ENCODE results near the gene ABCC11. TPM values are rescaled to one million over a fixed set of nuclear protein-coding genes. Genes with fewer than 3 reads are reported as not detected.

The ABCC11 gene
- total and polyA plus RNA-seq, 2 of the 13 experiments (the other 11 are each of a cell fraction or from before 2014, with no cell fraction given): 1.0 to 1.4 TPM

- Histone ChIP-seq H3K4me3 (replicated peaks in 1 of 3; ENCODE audit: insufficient read depth in 1 of 3, low read depth in 2 of 3, low read length in 3 of 3) (no peak overlapping the region), H3K27me3 (ENCODE audit: control insufficient read depth in 1 of 2, insufficient read depth in 2 of 2, low read length in 2 of 2) (no peaks in the 10 kb centered on the region), H2AFZ (ENCODE audit: low read length) (no peak overlapping the region), H3K79me2 (ENCODE audit: insufficient read depth, low read length) (no peaks in the 10 kb centered on the region), H3K27ac (ENCODE audit: extremely low read length, insufficient read depth, low read length) (no peak overlapping the region), H3K4me1 (ENCODE audit: insufficient read depth, low read length) (peaks cover 47% of the 10 kb centered on the region), H3K9ac (ENCODE audit: insufficient read depth, low read depth, low read length) (no peak overlapping the region), H3K36me3 (replicated peaks in 1 of 2; ENCODE audit: control insufficient read depth in 1 of 2, insufficient read depth in 2 of 2, low read length in 2 of 2) (no peaks in the 10 kb centered on the region), H4K20me1 (ENCODE audit: insufficient read depth, low read length) (no peaks in the 10 kb centered on the region), H3K4me2 (ENCODE audit: low read depth, low read length) (peak overlapping the region; percentile 19), H3K9me3 (ENCODE audit: low read length) (no peaks in the 10 kb centered on the region)
- POLR2A ChIA-PET: interaction anchor here (1.1 kb wide), 2 partner anchors 9 to 22 kb away, joined by 3 to 4 read pairs; no protein-coding TSS in a partner anchor
- ATAC-seq (peak; percentile 49), FAIRE-seq (no peak), DNase-seq (ENCODE audit: low spot score) (no peak)
- intact Hi-C loops (cut with micrococcal nuclease; ENCODE audit: unreplicated experiment) (no loop called here), in situ Hi-C loops (cut with HindIII; ENCODE audit: extremely low pct_ligation_motif_present, low pct_unique_long_range_greater_than_20kb) (no loop called here)
- BruUV-seq (replicated peaks): no TSS peak
- CTCF ChIA-PET (ENCODE audit: low intra/inter-chr PET ratio, low total read pairs): no interaction called here
- 43% methylated on average over 7 of the region's 8 CpGs for WGBS (ENCODE audit: low lambda C conversion rate)
- no peak for TF ChIP-seq PAX8 (CRISPR knock-in tag; IDR thresholded peaks at IDR 0.05; ENCODE audit: borderline replicate concordance)
- 0 out of 2 replicates have a peak, but pooled peaks have one; percentile 20 for TF ChIP-seq ZNF629 (CRISPR knock-in tag; conservative IDR thresholded peaks at IDR 0.05)
- TF ChIP-seq ARID5B (CRISPR knock-in tag; IDR thresholded peaks at IDR 0.05): peak; percentile 35; the same call in 1 of the 2 replicates
- TF ChIP-seq CEBPB (IDR thresholded peaks at IDR 0.05; ENCODE audit: borderline replicate concordance, low read depth, low read length): no peak
- no peak for TF ChIP-seq ZNF354B (CRISPR knock-in tag; IDR thresholded peaks at IDR 0.05)
- no peak for TF ChIP-seq DNMT3B (CRISPR knock-in tag; conservative IDR thresholded peaks at IDR 0.05)
- no peak for TF ChIP-seq GFI1 (CRISPR knock-in tag; IDR thresholded peaks at IDR 0.05; ENCODE audit: borderline replicate concordance)
- TF ChIP-seq KMT2A (CRISPR knock-in tag; IDR thresholded peaks at IDR 0.05): no peak
- TF ChIP-seq NFIC (IDR thresholded peaks at IDR 0.05; ENCODE audit: low read length): no peak
- no peak for TF ChIP-seq FOXA1 (IDR thresholded peaks at IDR 0.05)
- no peak for TF ChIP-seq FOXA1 (CRISPR knock-in tag; IDR thresholded peaks at IDR 0.05)
- TF ChIP-seq JUND (CRISPR knock-in tag; IDR thresholded peaks at IDR 0.05): no peak
- TF ChIP-seq HNRNPL (IDR thresholded peaks at IDR 0.05; ENCODE audit: low read depth, low read length): 0 out of 2 replicates have a peak, but pooled peaks have one; percentile 41
- no peak for TF ChIP-seq ZNF691 (CRISPR knock-in tag; IDR thresholded peaks at IDR 0.05; ENCODE audit: borderline replicate concordance, low read depth)
- TF ChIP-seq NFRKB (IDR thresholded peaks at IDR 0.05): no peak
- TF ChIP-seq TIGD3 (CRISPR knock-in tag; IDR thresholded peaks at IDR 0.05; ENCODE audit: borderline replicate concordance): no peak
- TF ChIP-seq ZNF704 (CRISPR knock-in tag; IDR thresholded peaks at IDR 0.05; ENCODE audit: borderline replicate concordance): no peak
Observed at GRCh38 chr16:48182979-48183537, 64.3 kb downstream of the ABCC11 start.

Data from HepG2 (cell line).